ENCODE data around the gene RAPGEF5.

DNA sequence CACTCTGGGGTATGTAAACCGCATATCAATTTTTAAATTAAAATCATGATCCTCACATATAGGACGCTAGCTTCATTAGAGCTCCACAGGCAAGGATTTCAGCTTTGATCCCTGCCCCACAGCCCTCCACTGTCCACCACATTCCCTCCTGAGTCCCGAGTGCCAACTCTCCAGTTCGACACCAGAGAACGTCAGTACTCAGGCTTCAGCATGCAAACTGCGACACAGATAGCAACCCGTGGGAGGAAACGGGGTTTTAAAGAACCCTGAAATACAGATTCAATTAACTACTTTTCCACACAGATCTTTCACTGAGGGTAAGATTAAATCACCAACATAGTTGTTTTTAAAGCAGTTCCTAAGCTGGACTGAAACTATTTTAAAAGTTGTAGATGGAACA lies 26.1 kb downstream of the RAPGEF5 start:
- TF ChIP-seq, protein P1, sequence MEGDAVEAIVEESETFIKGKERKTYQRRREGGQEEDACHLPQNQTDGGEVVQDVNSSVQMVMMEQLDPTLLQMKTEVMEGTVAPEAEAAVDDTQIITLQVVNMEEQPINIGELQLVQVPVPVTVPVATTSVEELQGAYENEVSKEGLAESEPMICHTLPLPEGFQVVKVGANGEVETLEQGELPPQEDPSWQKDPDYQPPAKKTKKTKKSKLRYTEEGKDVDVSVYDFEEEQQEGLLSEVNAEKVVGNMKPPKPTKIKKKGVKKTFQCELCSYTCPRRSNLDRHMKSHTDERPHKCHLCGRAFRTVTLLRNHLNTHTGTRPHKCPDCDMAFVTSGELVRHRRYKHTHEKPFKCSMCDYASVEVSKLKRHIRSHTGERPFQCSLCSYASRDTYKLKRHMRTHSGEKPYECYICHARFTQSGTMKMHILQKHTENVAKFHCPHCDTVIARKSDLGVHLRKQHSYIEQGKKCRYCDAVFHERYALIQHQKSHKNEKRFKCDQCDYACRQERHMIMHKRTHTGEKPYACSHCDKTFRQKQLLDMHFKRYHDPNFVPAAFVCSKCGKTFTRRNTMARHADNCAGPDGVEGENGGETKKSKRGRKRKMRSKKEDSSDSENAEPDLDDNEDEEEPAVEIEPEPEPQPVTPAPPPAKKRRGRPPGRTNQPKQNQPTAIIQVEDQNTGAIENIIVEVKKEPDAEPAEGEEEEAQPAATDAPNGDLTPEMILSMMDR (conservative IDR thresholded peaks at IDR 0.05): no peak
- TF ChIP-seq ZFX (IDR thresholded peaks at IDR 0.05): no peak

All from C4-2B (cell line).